ENCODE measurements around the gene CD101. TPM values are rescaled to one million over a fixed set of nuclear protein-coding genes. Genes with fewer than 3 reads are reported as not detected.

Gene CD101
- total RNA-seq, 1 donor from 2014 or later = 1.4 TPM

- no peak for DNase-seq (ENCODE audit: low spot score)
- Mint-ChIP-seq H3K4me1 (ENCODE audit: low read depth) (peaks cover 19% of the 10 kb centered on the region), H3K27me3 (ENCODE audit: low read depth) (no peaks in the 10 kb centered on the region), H3K27ac (ENCODE audit: unreplicated experiment) (no peak overlapping the region), H3K36me3 (ENCODE audit: low read depth) (no peaks in the 10 kb centered on the region), H3K9me3 (ENCODE audit: low read depth) (no peaks in the 10 kb centered on the region), H3K4me3 (ENCODE audit: unreplicated experiment) (no peak overlapping the region)
- no peak for TF ChIP-seq CTCF (IDR thresholded peaks at IDR 0.05)
These were observed 19.1 kb downstream of the CD101 start for GRCh38 chr1:117020526-117021156.

- Mint-ChIP-seq H3K36me3 (ENCODE audit: low read depth) (no peaks in the 10 kb centered on the region), H3K9me3 (ENCODE audit: low read depth) (no peaks in the 10 kb centered on the region)
- no peak for TF ChIP-seq CTCF (IDR thresholded peaks at IDR 0.05)
These were observed 20.6 kb downstream of the CD101 start for GRCh38 chr1:117022114-117022513.

GRCh38 chr1:117025568-117025967 lies 24.0 kb downstream of the CD101 start:
- Mint-ChIP-seq H3K27me3 (ENCODE audit: low read depth) (no peaks in the 10 kb centered on the region), H3K4me3 (ENCODE audit: unreplicated experiment) (no peak overlapping the region), H3K36me3 (ENCODE audit: low read depth) (no peaks in the 10 kb centered on the region), H3K9me3 (ENCODE audit: low read depth) (no peaks in the 10 kb centered on the region), H3K27ac (ENCODE audit: unreplicated experiment) (no peak overlapping the region), H3K4me1 (ENCODE audit: low read depth) (peaks cover 25% of the 10 kb centered on the region)
- no peak for DNase-seq (ENCODE audit: low spot score)
- no peak for TF ChIP-seq CTCF (IDR thresholded peaks at IDR 0.05)

More at GRCh38 chr1:117022114-117022513, 20.6 kb downstream of the CD101 start:
- no peak for DNase-seq (ENCODE audit: low spot score)
- H3K4me3 Mint-ChIP-seq (ENCODE audit: unreplicated experiment) = no peak overlapping the region
- H3K27ac Mint-ChIP-seq (ENCODE audit: unreplicated experiment) = no peak overlapping the region
- peaks cover 32% of the 10 kb centered on the region for H3K4me1 Mint-ChIP-seq (ENCODE audit: low read depth)
- H3K27me3 Mint-ChIP-seq (ENCODE audit: low read depth) = no peaks in the 10 kb centered on the region

GRCh38 chr1:117026361-117026760 lies 24.8 kb downstream of the CD101 start:
- no peaks in the 10 kb centered on the region for H3K9me3 Mint-ChIP-seq (ENCODE audit: low read depth)
- no peak for DNase-seq (ENCODE audit: low spot score)

GRCh38 chr1:117029685-117030084 lies 28.1 kb downstream of the CD101 start:
- no peaks in the 10 kb centered on the region for H3K27me3 Mint-ChIP-seq (ENCODE audit: low read depth)
- no peak overlapping the region for H3K27ac Mint-ChIP-seq (ENCODE audit: unreplicated experiment)
- H3K36me3 Mint-ChIP-seq (ENCODE audit: low read depth) = no peaks in the 10 kb centered on the region
- H3K9me3 Mint-ChIP-seq (ENCODE audit: low read depth) = no peaks in the 10 kb centered on the region
- TF ChIP-seq CTCF (IDR thresholded peaks at IDR 0.05) = no peak
- no peak for DNase-seq (ENCODE audit: low spot score)
- peaks cover 17% of the 10 kb centered on the region for H3K4me1 Mint-ChIP-seq (ENCODE audit: low read depth)
- no peak overlapping the region for H3K4me3 Mint-ChIP-seq (ENCODE audit: unreplicated experiment)

More at GRCh38 chr1:117026361-117026760, 24.8 kb downstream of the CD101 start:
- Mint-ChIP-seq H3K36me3 (ENCODE audit: low read depth) (no peaks in the 10 kb centered on the region), H3K4me1 (ENCODE audit: low read depth) (peaks cover 25% of the 10 kb centered on the region), H3K4me3 (ENCODE audit: unreplicated experiment) (no peak overlapping the region), H3K27me3 (ENCODE audit: low read depth) (no peaks in the 10 kb centered on the region), H3K27ac (ENCODE audit: unreplicated experiment) (peak overlapping the region; percentile 83)
- no peak for TF ChIP-seq CTCF (IDR thresholded peaks at IDR 0.05)
